ENCODE results near the gene AP4E1. TPM values are rescaled to one million over a fixed set of nuclear protein-coding genes. Genes with fewer than 3 reads are reported as not detected.
A peak's percentile ranks its signal among the peaks of the same experiment; 100 is the strongest.
"Not testable (repeated sequence)": the region's sequence is repeated elsewhere in the genome, so short reads cannot be mapped to it uniquely, and the experiment has no call there.

AP4E1 gene
- total and polyA plus RNA-seq, 4 donors, result 2.3 to 12.6 (median 7.3) TPM

- not testable (repeated sequence) for H3K4me3 ChIP-seq (ENCODE audit: low read length in 2 of 2); H3K27me3 ChIP-seq (ENCODE audit: control insufficient read depth in 1 of 2, insufficient read depth in 2 of 2, low read length in 1 of 2); ATAC-seq (ENCODE audit: low FRiP score); H3K27ac ChIP-seq (ENCODE audit: low read depth in 1 of 2, low read length in 2 of 2); H3K9me3 ChIP-seq (ENCODE audit: control insufficient read depth, low read length); H3K4me1 ChIP-seq (ENCODE audit: control insufficient read depth in 1 of 2, insufficient read depth in 2 of 2, low read length in 2 of 2); DNase-seq; H3K36me3 ChIP-seq (ENCODE audit: control insufficient read depth in 1 of 2, insufficient read depth in 2 of 2, low read length in 1 of 2)
- intact Hi-C loops (cut with DNase I), result loop anchor here in 1 of 2 donors (5.0 kb wide), 1 partner anchor 203 kb away; no protein-coding TSS in a partner anchor
- 90 to 91% methylated on average over 3 of the region's 3 CpGs for WGBS, 2 donors
Observed at GRCh38 chr15:50875238-50875637, 33.2 kb upstream of the AP4E1 start.

GRCh38 chr15:50876260-50876988 is 32.1 kb upstream of the AP4E1 start:
- DNase-seq, result no peak
- peak overlapping the region; percentile 51 to 53 for H3K4me3 ChIP-seq (ENCODE audit: low read length in 2 of 2)
- no peak overlapping the region for H3K27ac ChIP-seq (ENCODE audit: low read depth in 1 of 2, low read length in 2 of 2)
- intact Hi-C loops (cut with DNase I), result loop anchor here (2.0 to 5.0 kb wide), 2 partner anchors 202 to 204 kb away; no protein-coding TSS in a partner anchor
- no peaks in the 10 kb centered on the region for H3K9me3 ChIP-seq (ENCODE audit: control insufficient read depth, low read length)
- H3K4me1 ChIP-seq (ENCODE audit: control insufficient read depth in 1 of 2, insufficient read depth in 2 of 2, low read length in 2 of 2), result no peaks in the 10 kb centered on the region
- no peak for ATAC-seq (ENCODE audit: low FRiP score)
- H3K36me3 ChIP-seq (ENCODE audit: control insufficient read depth in 1 of 2, insufficient read depth in 2 of 2, low read length in 1 of 2), result no peaks in the 10 kb centered on the region
- WGBS, 2 donors, result 72% methylated on average over 19 of the region's 19 CpGs
- no peaks in the 10 kb centered on the region for H3K27me3 ChIP-seq (ENCODE audit: control insufficient read depth in 1 of 2, insufficient read depth in 2 of 2, low read length in 1 of 2)

GRCh38 chr15:50876989-50877360 is 31.5 kb upstream of the AP4E1 start:
- peak overlapping the region; percentile 51 to 53 for H3K4me3 ChIP-seq (ENCODE audit: low read length in 2 of 2)
- intact Hi-C loops (cut with DNase I), result loop anchor here (2.0 to 5.0 kb wide), 2 partner anchors 202 to 205 kb away; no protein-coding TSS in a partner anchor
- DNase-seq, result peak in 1 of 2 donors; percentile 71

GRCh38 chr15:50879016-50879617 is 29.4 kb upstream of the AP4E1 start:
- no peak for DNase-seq
- no peak overlapping the region for H3K4me3 ChIP-seq (ENCODE audit: low read length in 2 of 2)
- no peak for ATAC-seq (ENCODE audit: low FRiP score)
- no peaks in the 10 kb centered on the region for H3K4me1 ChIP-seq (ENCODE audit: control insufficient read depth in 1 of 2, insufficient read depth in 2 of 2, low read length in 2 of 2)
- intact Hi-C loops (cut with DNase I), result loop anchor here in 1 of 2 donors (5.0 kb wide), 1 partner anchor 207 kb away; no protein-coding TSS in a partner anchor
- H3K27me3 ChIP-seq (ENCODE audit: control insufficient read depth in 1 of 2, insufficient read depth in 2 of 2, low read length in 1 of 2), result no peaks in the 10 kb centered on the region
- no peaks in the 10 kb centered on the region for H3K36me3 ChIP-seq (ENCODE audit: control insufficient read depth in 1 of 2, insufficient read depth in 2 of 2, low read length in 1 of 2)
- WGBS, 2 donors, result 74 to 86% methylated on average over 4 of the region's 4 CpGs
- H3K27ac ChIP-seq (ENCODE audit: low read depth in 1 of 2, low read length in 2 of 2), result no peak overlapping the region
- no peaks in the 10 kb centered on the region for H3K9me3 ChIP-seq (ENCODE audit: control insufficient read depth, low read length)

More at GRCh38 chr15:50876989-50877360, 31.5 kb upstream of the AP4E1 start:
- 0% methylated on average over 8 of the region's 8 CpGs for WGBS, 2 donors
- peak; percentile 90 for ATAC-seq (ENCODE audit: low FRiP score)
- H3K27me3 ChIP-seq (ENCODE audit: control insufficient read depth in 1 of 2, insufficient read depth in 2 of 2, low read length in 1 of 2), result no peaks in the 10 kb centered on the region
- no peaks in the 10 kb centered on the region for H3K4me1 ChIP-seq (ENCODE audit: control insufficient read depth in 1 of 2, insufficient read depth in 2 of 2, low read length in 2 of 2)
- no peak overlapping the region for H3K27ac ChIP-seq (ENCODE audit: low read depth in 1 of 2, low read length in 2 of 2)
- no peaks in the 10 kb centered on the region for H3K9me3 ChIP-seq (ENCODE audit: control insufficient read depth, low read length)
- H3K36me3 ChIP-seq (ENCODE audit: control insufficient read depth in 1 of 2, insufficient read depth in 2 of 2, low read length in 1 of 2), result no peaks in the 10 kb centered on the region

GRCh38 chr15:50880206-50880605 is 28.3 kb upstream of the AP4E1 start:
- intact Hi-C loops (cut with DNase I), result loop anchor here in 1 of 2 donors (5.0 kb wide), 1 partner anchor 113 kb away; the partner anchor contains the start of gene SPPL2A
- no peak overlapping the region for H3K4me3 ChIP-seq (ENCODE audit: low read length in 2 of 2)
- H3K9me3 ChIP-seq (ENCODE audit: control insufficient read depth, low read length), result no peaks in the 10 kb centered on the region
- 89 to 95% methylated on average over 2 of the region's 2 CpGs for WGBS, 2 donors
- H3K36me3 ChIP-seq (ENCODE audit: control insufficient read depth in 1 of 2, insufficient read depth in 2 of 2, low read length in 1 of 2), result no peaks in the 10 kb centered on the region
- H3K27ac ChIP-seq (ENCODE audit: low read depth in 1 of 2, low read length in 2 of 2), result no peak overlapping the region
- H3K27me3 ChIP-seq (ENCODE audit: control insufficient read depth in 1 of 2, insufficient read depth in 2 of 2, low read length in 1 of 2), result no peaks in the 10 kb centered on the region
- peaks cover 0 to 3% of the 10 kb centered on the region in 2 donors for H3K4me1 ChIP-seq (ENCODE audit: control insufficient read depth in 1 of 2, insufficient read depth in 2 of 2, low read length in 2 of 2)
- no peak for ATAC-seq (ENCODE audit: low FRiP score)
- no peak for DNase-seq

GRCh38 chr15:50880651-50881114 is 27.8 kb upstream of the AP4E1 start:
- no peak for DNase-seq
- peaks cover 0 to 3% of the 10 kb centered on the region in 2 donors for H3K4me1 ChIP-seq (ENCODE audit: control insufficient read depth in 1 of 2, insufficient read depth in 2 of 2, low read length in 2 of 2)
- no peak overlapping the region for H3K27ac ChIP-seq (ENCODE audit: low read depth in 1 of 2, low read length in 2 of 2)
- ATAC-seq (ENCODE audit: low FRiP score), result no peak
- 94% methylated on average over 2 of the region's 2 CpGs for WGBS, 2 donors
- no peaks in the 10 kb centered on the region for H3K36me3 ChIP-seq (ENCODE audit: control insufficient read depth in 1 of 2, insufficient read depth in 2 of 2, low read length in 1 of 2)
- intact Hi-C loops (cut with DNase I), result loop anchor here in 1 of 2 donors (5.0 kb wide), 1 partner anchor 113 kb away; the partner anchor contains the start of gene SPPL2A
- no peaks in the 10 kb centered on the region for H3K9me3 ChIP-seq (ENCODE audit: control insufficient read depth, low read length)
- no peaks in the 10 kb centered on the region for H3K27me3 ChIP-seq (ENCODE audit: control insufficient read depth in 1 of 2, insufficient read depth in 2 of 2, low read length in 1 of 2)
- H3K4me3 ChIP-seq (ENCODE audit: low read length in 2 of 2), result no peak overlapping the region

GRCh38 chr15:50881121-50882048 is 27.1 kb upstream of the AP4E1 start:
- intact Hi-C loops (cut with DNase I), result loop anchor here in 1 of 2 donors (5.0 kb wide), 1 partner anchor 114 kb away; the partner anchor contains the start of gene SPPL2A
- ATAC-seq (ENCODE audit: low FRiP score) (no peak), DNase-seq (no peak)
- Histone ChIP-seq H3K4me3 (ENCODE audit: low read length in 2 of 2) (no peak overlapping the region), H3K9me3 (ENCODE audit: control insufficient read depth, low read length) (no peaks in the 10 kb centered on the region), H3K4me1 (ENCODE audit: control insufficient read depth in 1 of 2, insufficient read depth in 2 of 2, low read length in 2 of 2) (peaks cover 0 to 3% of the 10 kb centered on the region in 2 donors), H3K36me3 (ENCODE audit: control insufficient read depth in 1 of 2, insufficient read depth in 2 of 2, low read length in 1 of 2) (no peaks in the 10 kb centered on the region), H3K27ac (ENCODE audit: low read depth in 1 of 2, low read length in 2 of 2) (no peak overlapping the region), H3K27me3 (ENCODE audit: control insufficient read depth in 1 of 2, insufficient read depth in 2 of 2, low read length in 1 of 2) (no peaks in the 10 kb centered on the region)
- WGBS, 2 donors, result 66 to 67% methylated on average over 6 of the region's 6 CpGs

- Histone ChIP-seq H3K36me3 (ENCODE audit: control insufficient read depth in 1 of 2, insufficient read depth in 2 of 2, low read length in 1 of 2) (no peaks in the 10 kb centered on the region), H3K27ac (ENCODE audit: low read depth in 1 of 2, low read length in 2 of 2) (no peak overlapping the region), H3K4me1 (ENCODE audit: control insufficient read depth in 1 of 2, insufficient read depth in 2 of 2, low read length in 2 of 2) (peaks cover 0 to 3% of the 10 kb centered on the region in 2 donors), H3K27me3 (ENCODE audit: control insufficient read depth in 1 of 2, insufficient read depth in 2 of 2, low read length in 1 of 2) (no peaks in the 10 kb centered on the region), H3K9me3 (ENCODE audit: control insufficient read depth, low read length) (no peaks in the 10 kb centered on the region), H3K4me3 (ENCODE audit: low read length in 2 of 2) (no peak overlapping the region)
- 79 to 86% methylated on average over 2 of the region's 2 CpGs for WGBS, 2 donors
- intact Hi-C loops (cut with DNase I), result loop anchor here in 1 of 2 donors (5.0 kb wide), 1 partner anchor 117 kb away; the partner anchor contains the start of gene SPPL2A
- ATAC-seq (ENCODE audit: low FRiP score) (peak; percentile 34), DNase-seq (peak in 1 of 2 donors; percentile 51)
Observed at GRCh38 chr15:50883903-50884302, 24.6 kb upstream of the AP4E1 start.

All from aorta (tissue), 5 donors.